Sigmoid colon (tissue), 7 donors: ENCODE measurements around the gene LAPTM5. TPM values are rescaled to one million over a fixed set of nuclear protein-coding genes. Genes with fewer than 3 reads are reported as not detected.
"Not testable (repeated sequence)": the region's sequence is repeated elsewhere in the genome, so short reads cannot be mapped to it uniquely, and the experiment has no call there.

Experiments
- DNase-seq: peaks from one replicate; pipeline ENCODE4 v3.0.0-alpha.2; 2019
- H3K27ac ChIP-seq, 4 donors: fragments of 200-600 bp; sonication (generic); one replicate each; pipeline ENCODE4 v1.5.1; 2016 to 2019; ENCODE audit warnings: mild to moderate bottlenecking in 1 of 4
- H3K27me3 ChIP-seq, 3 donors: fragments of 200-600 bp; sonication (generic); one replicate each; pipeline ENCODE4 v1.5.1; 2019; ENCODE audit warnings: mild to moderate bottlenecking in 1 of 3
- H3K36me3 ChIP-seq, 4 donors: fragments of 200-600 bp; sonication (generic); one replicate each; pipeline ENCODE4 v1.5.1; 2016 to 2019
- H3K4me1 ChIP-seq, 4 donors: fragments of 200-600 bp; sonication (generic); one replicate each; pipeline ENCODE4 v1.5.1; 2017 to 2019
- H3K4me3 ChIP-seq, 4 donors: fragments of 200-600 bp; sonication (generic); one replicate each; pipeline ENCODE4 v1.5.1; 2017 to 2019; ENCODE audit warnings: mild to moderate bottlenecking in 2 of 4, moderate library complexity in 1 of 4
- H3K9me3 ChIP-seq, 4 donors: fragments of 200-600 bp in 3 of 4; sonication (generic) in 3 of 4; one replicate each; pipeline versions ENCODE4 v1.5.1 to v1.6.1; 2013 to 2019
- CTCF ChIP-seq, 4 experiments: fragments of 450-650 bp in 3 of 4; fragments of 200-600 bp in 1 of 4; IDR thresholded peaks; one replicate each; pipeline ENCODE4 v1.5.1; 2016 to 2019; ENCODE audit warnings: antibody characterized with exemption in 4 of 4, mild to moderate bottlenecking in 3 of 4, moderate library complexity in 2 of 4
- EP300 ChIP-seq, 4 donors: sonication (generic); formaldehyde crosslinking; IDR thresholded peaks; one replicate each; pipeline ENCODE4 v1.6.1; 2017; ENCODE audit warnings: antibody characterized with exemption in 4 of 4
- POLR2A ChIP-seq, 2 donors: fragments of 450-650 bp; IDR thresholded peaks; one replicate each; pipeline ENCODE4 v1.6.1; 2016; ENCODE audit warnings: antibody characterized with exemption in 2 of 2, mild to moderate bottlenecking in 2 of 2, moderate library complexity in 2 of 2
- POLR2AphosphoS5 ChIP-seq, 4 donors: sonication (generic); formaldehyde crosslinking; IDR thresholded peaks; one replicate each; pipeline ENCODE4 v1.6.1; 2017; ENCODE audit warnings: antibody characterized with exemption in 4 of 4
- WGBS, 2 donors: extraction: QIAGEN DNeasy Blood & Tissue Kit; methylation state at CpG; one replicate each; pipeline ENCODE4 v1.1.7; 2013; 5-methylcytosine and 5-hydroxymethylcytosine counted together
- intact Hi-C: fragments of 100-400 bp; cut with DNase I; formaldehyde crosslinking; loops from one replicate; pipeline ENCODE4 v1.15.1; 2023
- polyA plus RNA-seq, 3 donors: library from polyadenylated mRNA; stranded (reverse); fragments of 200-250 nt; gene quantifications; one replicate each; pipeline ENCODE4 v1.2.3, GENCODE V29; 2013
- total RNA-seq, 4 donors: library from RNA; depleted of rRNA; stranded (reverse); fragments of >200 nt; gene quantifications; one replicate each; pipeline ENCODE4 v1.1.0, GENCODE V29; 2016
- donor health status: healthy with polysubstance abuse.
- donor health status: Bipolar disorder and iron deficiency.
- donor health status: healthy.

Gene LAPTM5
- total and polyA plus RNA-seq, 7 donors: 30.2 to 219 (median 47.4) TPM

GRCh38 chr1:30771005-30771404, 13.4 kb upstream of the LAPTM5 start:
- Histone ChIP-seq H3K36me3 (no peaks in the 10 kb centered on the region), H3K4me1 (peaks cover 0 to 1% (median 0%) of the 10 kb centered on the region in 4 donors), H3K27ac (no peak overlapping the region), H3K27me3 (no peaks in the 10 kb centered on the region), H3K4me3 (no peak overlapping the region), H3K9me3 (no peaks in the 10 kb centered on the region)
- no peak for DNase-seq
- intact Hi-C loops: no loop called here
- 87 to 91% methylated on average over 6 of the region's 6 CpGs for WGBS, 2 donors
- TF ChIP-seq POLR2AphosphoS5 (IDR thresholded peaks at IDR 0.05) (no peak), POLR2A (IDR thresholded peaks at IDR 0.05) (no peak), CTCF (IDR thresholded peaks at IDR 0.05) (no peak), EP300 (IDR thresholded peaks at IDR 0.05) (no peak)

GRCh38 chr1:30770150-30770549, 12.6 kb upstream of the LAPTM5 start:
- no peak for DNase-seq
- WGBS, 2 donors: 76 to 86% methylated on average over 10 of the region's 10 CpGs
- TF ChIP-seq CTCF (IDR thresholded peaks at IDR 0.05): no peak
- no peak for TF ChIP-seq EP300 (IDR thresholded peaks at IDR 0.05)
- no peak for TF ChIP-seq POLR2AphosphoS5 (IDR thresholded peaks at IDR 0.05)
- no peak for TF ChIP-seq POLR2A (IDR thresholded peaks at IDR 0.05)
- no peaks in the 10 kb centered on the region for H3K27me3 ChIP-seq
- no peak overlapping the region for H3K4me3 ChIP-seq
- no peak overlapping the region for H3K27ac ChIP-seq
- no peaks in the 10 kb centered on the region for H3K36me3 ChIP-seq
- H3K4me1 ChIP-seq: peaks cover 0 to 8% (median under 1%) of the 10 kb centered on the region in 4 donors
- no peaks in the 10 kb centered on the region for H3K9me3 ChIP-seq
- intact Hi-C loops: no loop called here

- 78 to 82% methylated on average over 20 of the region's 20 CpGs for WGBS, 2 donors
- no peak for DNase-seq
- Histone ChIP-seq H3K9me3 (no peaks in the 10 kb centered on the region), H3K27me3 (no peaks in the 10 kb centered on the region), H3K4me1 (peaks cover 0 to 15% (median 6%) of the 10 kb centered on the region in 4 donors), H3K36me3 (no peaks in the 10 kb centered on the region), H3K4me3 (no peak overlapping the region), H3K27ac (no peak overlapping the region)
- intact Hi-C loops: no loop called here
- no peak for TF ChIP-seq POLR2AphosphoS5 (IDR thresholded peaks at IDR 0.05)
- TF ChIP-seq EP300 (IDR thresholded peaks at IDR 0.05): no peak
- TF ChIP-seq CTCF (IDR thresholded peaks at IDR 0.05): no peak
- no peak for TF ChIP-seq POLR2A (IDR thresholded peaks at IDR 0.05)
These were observed 11.5 kb upstream of the LAPTM5 start for GRCh38 chr1:30768830-30769718.

- peaks cover 0 to 23% (median 14%) of the 10 kb centered on the region in 4 donors for H3K4me1 ChIP-seq
- no peak overlapping the region for H3K27ac ChIP-seq
- TF ChIP-seq POLR2A (IDR thresholded peaks at IDR 0.05): no peak
- TF ChIP-seq CTCF (IDR thresholded peaks at IDR 0.05): no peak
- TF ChIP-seq POLR2AphosphoS5 (IDR thresholded peaks at IDR 0.05): no peak
- TF ChIP-seq EP300 (IDR thresholded peaks at IDR 0.05): no peak
- no peaks in the 10 kb centered on the region for H3K36me3 ChIP-seq
- H3K4me3 ChIP-seq: no peak overlapping the region
- whole genome bisulfite sequencing, 2 donors: 87 to 88% methylated on average over 9 of the region's 9 CpGs
- DNase-seq: no peak
- intact Hi-C loops: no loop called here
- H3K27me3 ChIP-seq: no peaks in the 10 kb centered on the region
- no peaks in the 10 kb centered on the region for H3K9me3 ChIP-seq
These were observed 10.7 kb upstream of the LAPTM5 start for GRCh38 chr1:30768159-30768829.

GRCh38 chr1:30766948-30767347, 9.4 kb upstream of the LAPTM5 start:
- not testable (repeated sequence) for H3K27me3 ChIP-seq, H3K9me3 ChIP-seq

More at GRCh38 chr1:30766948-30767347, 9.4 kb upstream of the LAPTM5 start:
- H3K4me3 ChIP-seq, intact Hi-C loops, H3K27ac ChIP-seq, H3K36me3 ChIP-seq, DNase-seq: not testable (repeated sequence)
- peaks cover 0 to 35% (median 24%) of the 10 kb centered on the region in 4 donors for H3K4me1 ChIP-seq
- 95% methylated on average over 8 of the region's 8 CpGs for WGBS, 2 donors
